AG10803 (cell line): ENCODE results near the gene NPLOC4.

Source experiments
- DNase-seq: peaks from one replicate; pipeline ENCODE4 v3.0.0; 2010; ENCODE audit warnings: low read depth
- H3K4me3 ChIP-seq: 2 replicates; pipeline ENCODE4 v1.5.1; 2011; ENCODE audit warnings: mild to moderate bottlenecking, low read length, control low read depth
- CTCF ChIP-seq: conservative IDR thresholded peaks from 2 replicates; pipeline ENCODE4 v1.5.1; 2011; ENCODE audit warnings: mild to moderate bottlenecking, low read length, control low read depth, inconsistent platforms

Gene NPLOC4

GRCh38 chr17:81517009-81517338 lies 119.9 kb downstream of the NPLOC4 start:
- TF ChIP-seq CTCF, result no peak
- no peak for DNase-seq
- peak overlapping the region; percentile 83 for H3K4me3 ChIP-seq

- TF ChIP-seq CTCF, result no peak
- no peak for DNase-seq
- peak overlapping the region; percentile 83 for H3K4me3 ChIP-seq
Observed at GRCh38 chr17:81516439-81516838, 120.5 kb downstream of the NPLOC4 start.

GRCh38 chr17:81515530-81516041 lies 121.3 kb downstream of the NPLOC4 start:
- DNase-seq, result no peak
- no peak for TF ChIP-seq CTCF
- peak overlapping the region; percentile 83 for H3K4me3 ChIP-seq

DNA sequence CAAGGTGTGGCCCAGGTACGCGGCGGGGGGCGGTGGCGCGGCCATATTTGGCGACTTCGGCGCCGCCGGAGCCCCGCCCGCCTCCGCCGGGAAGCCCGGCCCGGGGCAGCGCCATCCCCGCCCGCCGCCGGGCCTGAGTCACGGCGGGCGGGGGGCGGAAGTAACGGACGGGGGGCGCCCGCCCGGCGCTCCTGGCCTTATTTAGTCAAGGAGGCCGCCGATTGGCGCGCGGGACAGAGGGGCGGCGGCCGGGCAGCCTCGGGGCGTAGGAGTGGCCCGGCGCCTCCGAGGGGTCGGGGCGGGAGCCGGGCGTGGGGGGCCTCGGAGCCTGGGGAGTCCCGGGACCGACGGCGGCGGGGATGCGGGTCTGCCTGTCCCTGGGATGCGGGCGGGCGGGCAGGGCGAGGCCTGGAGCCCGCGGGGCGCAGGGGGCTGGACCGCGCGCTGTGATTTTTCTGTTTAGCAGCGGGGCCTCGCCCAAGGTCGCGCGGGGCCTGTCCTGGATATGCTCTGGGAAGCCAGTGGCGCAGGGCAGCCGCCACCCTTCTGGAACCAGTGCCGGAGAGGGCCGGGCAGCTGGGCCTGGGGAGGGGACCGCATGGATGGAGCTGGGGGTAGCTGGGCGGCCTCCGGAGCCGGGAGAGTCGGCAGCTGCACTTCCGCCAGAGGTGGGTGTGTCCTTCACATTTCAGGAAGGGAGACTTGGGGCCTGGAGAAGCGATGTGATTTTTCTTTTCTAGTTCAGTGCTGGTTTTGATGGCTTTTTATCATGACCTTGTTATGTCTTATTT lies 122.0 kb downstream of the NPLOC4 start:
- no peak for TF ChIP-seq CTCF
- H3K4me3 ChIP-seq, result peak overlapping the region; percentile 83
- peak; percentile 87 for DNase-seq

GRCh38 chr17:81514489-81514738 lies 122.5 kb downstream of the NPLOC4 start:
- no peak for TF ChIP-seq CTCF
- DNase-seq, result no peak
- H3K4me3 ChIP-seq, result peak overlapping the region; percentile 69

- peak overlapping the region; percentile 69 for H3K4me3 ChIP-seq
- TF ChIP-seq CTCF, result no peak
- peak; percentile 74 for DNase-seq
Observed at GRCh38 chr17:81513753-81514488, 123.0 kb downstream of the NPLOC4 start.

DNA sequence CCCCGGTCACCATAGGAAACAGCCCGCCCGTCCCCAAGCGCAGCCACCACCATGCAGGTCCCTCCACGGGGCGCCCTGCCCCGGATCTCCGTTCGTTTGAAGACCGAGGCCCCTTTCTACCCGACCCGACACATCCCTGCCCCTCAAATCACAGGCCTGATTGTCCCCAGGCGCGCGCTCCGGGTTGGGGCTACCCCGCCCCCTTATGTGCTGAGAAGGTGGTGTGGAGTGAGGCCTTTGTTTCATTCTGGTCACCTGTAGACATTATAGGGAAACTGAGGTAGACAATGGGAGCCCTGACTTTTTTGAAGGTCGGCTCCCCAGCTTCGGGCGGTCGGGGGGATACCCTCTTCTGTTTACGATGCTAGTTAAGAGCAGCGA lies 123.5 kb downstream of the NPLOC4 start:
- peak overlapping the region; percentile 69 for H3K4me3 ChIP-seq
- peak; percentile 55 for DNase-seq
- TF ChIP-seq CTCF, result no peak
